Measurements from ENCODE around the gene TM6SF1. TPM values are rescaled to one million over a fixed set of nuclear protein-coding genes. Genes with fewer than 3 reads are reported as not detected.

TM6SF1 gene
- total RNA-seq, 2 experiments from 2014 or later, result not detected

DNA sequence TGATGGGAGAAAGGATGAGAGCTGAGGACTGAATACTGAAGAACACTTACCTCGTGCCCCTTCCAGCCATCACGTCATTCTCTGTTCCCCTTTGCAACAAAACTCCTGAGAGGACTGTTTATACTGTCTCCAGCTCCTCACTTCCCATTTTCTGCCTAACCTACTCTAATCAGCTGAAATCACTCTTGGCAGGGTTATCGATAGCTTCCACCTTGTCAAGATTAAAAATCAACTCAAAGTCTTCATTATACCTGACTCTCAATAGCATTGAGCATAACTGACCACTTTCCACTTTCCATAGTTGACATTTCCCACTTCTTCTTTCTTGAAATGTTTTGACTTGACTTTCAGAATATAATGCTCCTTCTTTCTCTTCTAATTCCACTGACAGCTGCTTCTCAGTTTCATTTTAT lies 44.7 kb upstream of the TM6SF1 start:
- Histone ChIP-seq H3K36me3 (ENCODE audit: insufficient read depth, low read length) (peaks cover 8% of the 10 kb centered on the region), H3K4me1 (ENCODE audit: insufficient read depth, low read length) (peaks cover 42% of the 10 kb centered on the region), H3K9me3 (ENCODE audit: control insufficient read depth in 1 of 2, insufficient read depth in 1 of 2, low read length in 2 of 2) (no peaks in the 10 kb centered on the region), H3K27me3 (ENCODE audit: control insufficient read depth in 1 of 2, insufficient read depth in 2 of 2, low read length in 2 of 2) (no peaks in the 10 kb centered on the region), H3K4me3 (ENCODE audit: low read length) (no peak overlapping the region), H3K27ac (ENCODE audit: low read depth in 1 of 2, low read length in 2 of 2) (no peak overlapping the region)
- no peaks in the 10 kb centered on the region for H3K9me3 Mint-ChIP-seq
- ChIA-PET POLR2A (interaction anchor here (0.8 kb wide), 1 partner anchor 52 kb away, joined by 3 read pairs; no protein-coding TSS in a partner anchor), CTCF (interaction anchor here (1.5 kb wide), 1 partner anchor 52 kb away, joined by 6 read pairs; the partner anchor contains the start of gene C15orf40)
- ATAC-seq (ENCODE audit: poor library complexity), result no peak
- H3K4me3 Mint-ChIP-seq, result no peak overlapping the region
- TF ChIP-seq, protein P1, sequence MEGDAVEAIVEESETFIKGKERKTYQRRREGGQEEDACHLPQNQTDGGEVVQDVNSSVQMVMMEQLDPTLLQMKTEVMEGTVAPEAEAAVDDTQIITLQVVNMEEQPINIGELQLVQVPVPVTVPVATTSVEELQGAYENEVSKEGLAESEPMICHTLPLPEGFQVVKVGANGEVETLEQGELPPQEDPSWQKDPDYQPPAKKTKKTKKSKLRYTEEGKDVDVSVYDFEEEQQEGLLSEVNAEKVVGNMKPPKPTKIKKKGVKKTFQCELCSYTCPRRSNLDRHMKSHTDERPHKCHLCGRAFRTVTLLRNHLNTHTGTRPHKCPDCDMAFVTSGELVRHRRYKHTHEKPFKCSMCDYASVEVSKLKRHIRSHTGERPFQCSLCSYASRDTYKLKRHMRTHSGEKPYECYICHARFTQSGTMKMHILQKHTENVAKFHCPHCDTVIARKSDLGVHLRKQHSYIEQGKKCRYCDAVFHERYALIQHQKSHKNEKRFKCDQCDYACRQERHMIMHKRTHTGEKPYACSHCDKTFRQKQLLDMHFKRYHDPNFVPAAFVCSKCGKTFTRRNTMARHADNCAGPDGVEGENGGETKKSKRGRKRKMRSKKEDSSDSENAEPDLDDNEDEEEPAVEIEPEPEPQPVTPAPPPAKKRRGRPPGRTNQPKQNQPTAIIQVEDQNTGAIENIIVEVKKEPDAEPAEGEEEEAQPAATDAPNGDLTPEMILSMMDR (IDR thresholded peaks at IDR 0.05), result no peak
- H3K27me3 Mint-ChIP-seq, result no peaks in the 10 kb centered on the region
- H3K36me3 Mint-ChIP-seq (ENCODE audit: low read depth), result peaks cover 21% of the 10 kb centered on the region
- no peak overlapping the region for H3K27ac Mint-ChIP-seq
- peaks cover 13% of the 10 kb centered on the region for H3K4me1 Mint-ChIP-seq (ENCODE audit: low read depth)
- DNase-seq, result peak in 2 of 14 experiments; percentile 20 to 29
- intact Hi-C loops (cut with DNase I, micrococcal nuclease), result loop anchor here (10.0 kb wide), 2 partner anchors 48 to 388 kb away; partner anchors contain the start of gene C15orf40 (in 1 of the 2)

DNA sequence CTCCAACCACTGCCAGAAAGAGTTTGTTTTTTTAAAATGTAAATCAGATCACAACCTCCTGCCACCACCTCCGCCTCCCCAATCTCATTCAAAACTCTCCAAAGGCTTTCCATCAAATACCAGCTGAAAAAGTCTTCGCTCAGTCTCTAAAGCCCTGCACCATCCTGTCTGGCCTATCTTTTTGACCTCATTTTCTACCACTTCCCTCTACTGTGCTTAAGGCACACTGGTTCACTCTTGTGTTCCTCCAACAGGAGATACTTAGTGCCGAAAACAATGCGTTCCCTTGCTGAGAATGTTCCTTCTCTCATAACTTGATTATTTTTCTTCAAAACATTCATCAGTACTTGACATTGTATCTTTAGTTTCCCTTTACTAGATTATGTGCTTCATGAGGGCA lies 43.9 kb upstream of the TM6SF1 start:
- Mint-ChIP-seq H3K27me3 (no peaks in the 10 kb centered on the region), H3K4me3 (no peak overlapping the region), H3K36me3 (ENCODE audit: low read depth) (peaks cover 17% of the 10 kb centered on the region), H3K27ac (no peak overlapping the region), H3K9me3 (no peaks in the 10 kb centered on the region), H3K4me1 (ENCODE audit: low read depth) (peaks cover 15% of the 10 kb centered on the region)
- ATAC-seq (ENCODE audit: poor library complexity), result no peak
- ChIA-PET CTCF (interaction anchor here (1.5 kb wide), 1 partner anchor 52 kb away, joined by 6 read pairs; the partner anchor contains the start of gene C15orf40), POLR2A (no interaction called here)
- TF ChIP-seq, protein P1 (IDR thresholded peaks at IDR 0.05), result no peak
- H3K4me1 ChIP-seq (ENCODE audit: insufficient read depth, low read length), result peaks cover 35% of the 10 kb centered on the region
- peaks cover 8% of the 10 kb centered on the region for H3K36me3 ChIP-seq (ENCODE audit: insufficient read depth, low read length)
- peak overlapping the region in 1 of 2 donors; percentile 43 for H3K27ac ChIP-seq (ENCODE audit: low read depth in 1 of 2, low read length in 2 of 2)
- intact Hi-C loops (cut with DNase I, micrococcal nuclease), result loop anchor here (10.0 kb wide), 2 partner anchors 49 to 389 kb away; partner anchors contain the start of gene C15orf40 (in 1 of the 2)
- H3K27me3 ChIP-seq (ENCODE audit: control insufficient read depth in 1 of 2, insufficient read depth in 2 of 2, low read length in 2 of 2), result no peaks in the 10 kb centered on the region
- DNase-seq, result peak in 1 of 14 experiments; percentile 16
- H3K9me3 ChIP-seq (ENCODE audit: control insufficient read depth in 1 of 2, insufficient read depth in 1 of 2, low read length in 2 of 2), result no peaks in the 10 kb centered on the region
- H3K4me3 ChIP-seq (ENCODE audit: low read length), result no peak overlapping the region

DNA sequence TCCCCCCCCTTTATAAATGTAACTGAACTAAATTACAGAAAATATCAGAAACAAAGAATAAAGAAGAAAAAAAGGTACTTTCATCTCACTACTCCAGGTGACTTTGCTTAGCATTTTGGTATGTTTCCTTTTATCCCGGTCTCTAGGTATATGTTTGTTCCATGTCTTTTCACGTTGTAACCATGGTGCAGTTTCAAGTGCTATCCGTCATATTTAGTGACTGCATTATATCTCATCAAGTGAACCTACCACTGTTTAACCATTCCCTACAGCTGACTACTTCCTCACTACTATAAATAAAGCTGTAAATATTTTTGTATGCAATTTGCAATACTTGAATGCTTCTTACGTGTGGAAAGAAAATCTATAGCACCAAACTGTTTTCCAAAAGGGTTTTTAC lies 42.6 kb upstream of the TM6SF1 start:
- no peak for DNase-seq
- ChIA-PET CTCF (interaction anchor here (1.3 to 1.4 kb wide), 2 partner anchors 10 to 54 kb away, joined by 3 to 6 read pairs; partner anchors contain the start of gene C15orf40), POLR2A (interaction anchor here (1.2 kb wide), 1 partner anchor 52 kb away, joined by 3 read pairs; no protein-coding TSS in a partner anchor)
- Mint-ChIP-seq H3K9me3 (no peaks in the 10 kb centered on the region), H3K36me3 (ENCODE audit: low read depth) (peaks cover 12% of the 10 kb centered on the region), H3K4me3 (peak overlapping the region; percentile 83), H3K4me1 (ENCODE audit: low read depth) (peaks cover 9% of the 10 kb centered on the region), H3K27me3 (no peaks in the 10 kb centered on the region), H3K27ac (peak overlapping the region; percentile 54)
- intact Hi-C loops (cut with DNase I, micrococcal nuclease), result loop anchor here (5.0 to 10.0 kb wide), 6 partner anchors 50 to 390 kb away; partner anchors contain the start of genes C15orf40 (in 2 of the 2), FSD2 (in 1 of the 2), RAMAC (in 1 of the 2) and WHAMM (in 1 of the 2)
- Histone ChIP-seq H3K27ac (ENCODE audit: low read depth in 1 of 2, low read length in 2 of 2) (no peak overlapping the region), H3K4me1 (ENCODE audit: insufficient read depth, low read length) (peaks cover 28% of the 10 kb centered on the region), H3K27me3 (ENCODE audit: control insufficient read depth in 1 of 2, insufficient read depth in 2 of 2, low read length in 2 of 2) (no peaks in the 10 kb centered on the region), H3K4me3 (ENCODE audit: low read length) (peak overlapping the region; percentile 82), H3K36me3 (ENCODE audit: insufficient read depth, low read length) (peaks cover 8% of the 10 kb centered on the region), H3K9me3 (ENCODE audit: control insufficient read depth in 1 of 2, insufficient read depth in 1 of 2, low read length in 2 of 2) (no peaks in the 10 kb centered on the region)
- TF ChIP-seq, protein P1 (IDR thresholded peaks at IDR 0.05), result no peak
- ATAC-seq (ENCODE audit: poor library complexity), result no peak

Data from CD4-positive, alpha-beta T cell (primary cell).